HUES6 (cell line): ENCODE measurements around the gene PCBP3.

ENCODE experiments used
- H3K27ac ChIP-seq: 2 replicates; pipeline ENCODE4 v1.7.0; 2013; ENCODE audit warnings: low read depth, mild to moderate bottlenecking, low read length, inconsistent platforms
- H3K27me3 ChIP-seq: 2 replicates; pipeline ENCODE4 v1.6.1; 2013; ENCODE audit warnings: low read length; ENCODE audit not compliant: control insufficient read depth, insufficient read depth
- H3K36me3 ChIP-seq: 2 replicates; pipeline ENCODE4 v1.6.1; 2013; ENCODE audit warnings: low read length; ENCODE audit not compliant: control insufficient read depth, insufficient read depth
- H3K4me1 ChIP-seq: 2 replicates; pipeline ENCODE4 v1.6.1; 2013; ENCODE audit warnings: low read length; ENCODE audit not compliant: control insufficient read depth, insufficient read depth
- H3K4me3 ChIP-seq: 2 replicates; pipeline ENCODE4 v1.5.1; 2013; ENCODE audit warnings: low read depth, low read length
- H3K9ac ChIP-seq: one replicate; pipeline ENCODE4 v1.6.1; 2013; ENCODE audit warnings: mild to moderate bottlenecking, low read length
- H3K9me3 ChIP-seq: 2 replicates; pipeline ENCODE4 v1.6.1; 2013; ENCODE audit warnings: low read depth, low read length; ENCODE audit not compliant: control insufficient read depth, insufficient read depth

The PCBP3 gene

DNA sequence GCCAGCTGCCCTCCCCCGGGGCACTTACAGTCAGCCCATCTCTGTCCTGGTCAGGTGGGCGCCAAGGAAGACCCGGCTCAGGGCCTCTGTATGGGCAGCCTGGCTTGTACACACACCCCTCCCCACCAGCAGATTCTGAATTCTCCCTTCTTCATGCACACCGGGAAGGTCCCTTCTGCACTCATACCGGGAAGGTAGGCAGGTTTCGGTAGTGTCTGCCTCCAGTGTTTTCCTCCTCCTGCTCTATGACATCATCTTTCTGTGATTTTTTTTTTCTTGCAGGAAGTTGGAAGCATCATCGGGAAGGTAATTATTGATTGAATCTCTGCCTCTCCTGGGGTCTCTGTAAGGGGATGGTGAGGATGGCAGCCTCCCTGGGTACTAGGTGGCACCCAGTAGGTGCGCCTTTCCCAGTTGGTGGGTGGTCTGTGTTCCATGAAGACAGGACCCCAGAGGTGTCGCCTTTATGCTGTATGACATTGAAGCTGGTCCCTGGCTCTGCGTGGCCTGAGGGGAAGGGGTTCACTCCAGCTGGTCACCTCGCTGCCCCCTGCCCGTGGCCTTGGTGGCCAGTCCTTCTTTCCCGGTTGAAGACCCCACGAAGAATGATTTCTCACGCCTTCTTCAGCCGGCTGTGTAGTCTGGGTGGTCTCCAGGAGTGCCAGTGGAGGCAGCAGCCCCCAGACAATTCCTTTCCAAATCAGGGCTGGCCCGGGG lies 255.9 kb downstream of the PCBP3 start:
- Histone ChIP-seq H3K4me3 (no peak overlapping the region), H3K27ac (no peak overlapping the region), H3K4me1 (no peaks in the 10 kb centered on the region), H3K27me3 (no peaks in the 10 kb centered on the region; the same call in 1 of the 2 replicates), H3K9ac (no peak overlapping the region), H3K9me3 (no peaks in the 10 kb centered on the region), H3K36me3 (no peaks in the 10 kb centered on the region)

DNA sequence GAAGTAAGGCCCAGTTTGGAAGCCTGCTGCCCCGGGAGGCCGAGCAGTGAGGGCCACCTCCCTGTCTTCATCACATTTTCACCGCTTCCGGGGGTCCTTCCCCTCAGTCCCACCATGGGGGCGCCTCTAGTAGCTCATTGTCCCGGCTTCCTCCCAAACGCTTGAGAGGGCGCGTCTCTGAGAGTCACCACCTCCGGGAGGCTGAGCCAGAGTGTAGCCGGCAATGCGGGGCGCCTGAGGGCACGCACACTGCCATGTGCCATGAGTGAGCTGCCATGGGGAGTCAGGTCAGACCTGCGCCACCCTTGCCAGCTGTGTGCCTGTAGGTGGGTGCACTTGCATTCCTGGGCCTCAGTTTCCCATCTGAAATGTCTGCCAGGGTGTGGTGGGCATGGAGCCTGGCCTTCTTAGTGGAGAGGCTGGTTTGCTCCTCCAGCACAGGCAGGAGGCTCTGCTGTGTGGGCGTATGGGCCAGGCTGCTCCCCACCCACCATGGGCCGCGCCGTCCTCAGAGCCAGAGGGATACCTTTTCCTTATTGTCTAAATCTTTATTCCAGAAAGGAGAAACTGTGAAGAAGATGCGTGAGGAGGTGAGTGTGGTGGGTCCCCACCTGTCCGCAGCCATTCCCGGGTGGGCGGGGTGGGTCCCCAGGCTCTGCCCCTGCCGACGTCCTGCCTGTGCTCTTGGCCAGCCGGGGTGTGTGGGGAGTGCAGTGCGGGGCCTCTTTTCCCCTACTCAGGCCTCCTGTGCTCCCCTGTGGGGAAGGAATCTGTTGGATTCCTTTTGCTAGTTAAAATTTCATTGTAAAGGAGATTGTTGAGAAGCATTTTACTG lies 256.7 kb downstream of the PCBP3 start:
- Histone ChIP-seq H3K9ac (no peak overlapping the region), H3K4me3 (no peak overlapping the region), H3K4me1 (no peaks in the 10 kb centered on the region), H3K36me3 (no peaks in the 10 kb centered on the region), H3K27me3 (no peaks in the 10 kb centered on the region; the same call in 1 of the 2 replicates), H3K27ac (no peak overlapping the region), H3K9me3 (no peaks in the 10 kb centered on the region)

DNA sequence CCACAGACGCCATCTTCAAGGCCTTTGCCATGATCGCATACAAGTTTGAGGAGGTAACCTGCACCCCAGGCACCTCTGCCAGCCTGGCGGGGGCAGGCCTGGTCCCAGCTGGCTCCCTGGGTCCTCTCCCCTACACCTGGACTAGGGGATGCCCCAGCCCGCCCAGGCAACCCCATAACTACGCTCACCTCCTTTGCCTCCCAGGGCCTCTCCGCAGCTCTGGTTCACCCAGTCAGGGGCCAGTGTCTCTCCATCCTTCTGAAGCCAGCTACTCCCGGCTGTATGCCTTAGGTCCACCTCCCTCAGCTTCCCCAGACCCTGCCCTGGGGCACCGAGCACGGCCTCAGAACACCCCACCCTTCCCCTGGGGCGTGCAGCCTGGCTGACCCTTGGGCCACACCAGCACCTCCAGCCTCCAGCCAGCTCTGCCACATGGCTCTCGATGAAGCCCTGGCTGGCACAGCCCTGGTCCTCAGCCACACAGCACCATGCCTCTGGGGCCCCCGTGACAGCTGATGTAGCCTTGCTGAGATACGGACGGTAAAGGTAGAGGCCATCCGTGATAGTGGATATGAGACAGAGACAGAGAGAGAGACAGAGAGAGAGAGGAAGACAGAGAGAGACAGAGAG lies 257.7 kb downstream of the PCBP3 start:
- Histone ChIP-seq H3K27ac (no peak overlapping the region), H3K9ac (no peak overlapping the region), H3K9me3 (no peaks in the 10 kb centered on the region), H3K36me3 (no peaks in the 10 kb centered on the region), H3K4me1 (no peaks in the 10 kb centered on the region), H3K4me3 (no peak overlapping the region), H3K27me3 (no peaks in the 10 kb centered on the region; the same call in 1 of the 2 replicates)

DNA sequence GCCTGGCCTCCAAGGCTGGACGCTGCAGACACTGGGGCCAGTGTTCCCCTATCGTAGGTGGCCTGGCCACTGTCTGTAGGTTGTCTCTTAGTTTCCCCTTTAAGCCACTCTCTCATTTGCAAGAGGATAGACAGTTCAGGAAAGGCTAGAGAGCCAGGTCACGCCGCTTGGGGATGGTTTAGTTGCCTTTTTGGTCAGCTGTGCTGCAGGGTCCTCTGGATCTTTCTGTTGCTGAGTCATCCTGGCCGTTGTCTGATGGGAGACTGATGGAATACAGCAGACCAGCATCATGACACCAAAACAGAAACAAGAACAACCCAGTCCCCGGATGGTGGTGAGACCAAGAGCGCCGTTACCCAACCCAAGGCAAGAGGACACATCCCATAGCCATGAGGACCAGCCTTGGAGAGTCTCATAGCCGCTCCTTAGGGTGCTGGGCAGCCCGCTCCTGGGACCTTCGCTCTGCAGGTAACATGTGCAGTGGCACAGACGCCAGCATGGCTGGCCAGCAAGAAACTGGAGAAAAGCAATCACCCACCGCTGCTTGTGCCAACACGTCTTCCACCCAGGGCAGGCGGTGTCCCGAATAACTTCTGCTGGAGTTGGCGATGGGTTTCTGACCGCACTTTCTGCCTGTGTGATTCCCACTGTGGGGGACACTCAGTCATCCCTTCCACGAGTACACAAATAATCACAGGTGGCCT lies 258.9 kb downstream of the PCBP3 start:
- H3K9ac ChIP-seq, result no peak overlapping the region
- H3K9me3 ChIP-seq, result no peaks in the 10 kb centered on the region
- H3K4me1 ChIP-seq, result no peaks in the 10 kb centered on the region
- H3K4me3 ChIP-seq, result no peak overlapping the region
- H3K27ac ChIP-seq, result no peak overlapping the region
- no peaks in the 10 kb centered on the region for H3K36me3 ChIP-seq
- H3K27me3 ChIP-seq, result no peaks in the 10 kb centered on the region; the same call in 1 of the 2 replicates

DNA sequence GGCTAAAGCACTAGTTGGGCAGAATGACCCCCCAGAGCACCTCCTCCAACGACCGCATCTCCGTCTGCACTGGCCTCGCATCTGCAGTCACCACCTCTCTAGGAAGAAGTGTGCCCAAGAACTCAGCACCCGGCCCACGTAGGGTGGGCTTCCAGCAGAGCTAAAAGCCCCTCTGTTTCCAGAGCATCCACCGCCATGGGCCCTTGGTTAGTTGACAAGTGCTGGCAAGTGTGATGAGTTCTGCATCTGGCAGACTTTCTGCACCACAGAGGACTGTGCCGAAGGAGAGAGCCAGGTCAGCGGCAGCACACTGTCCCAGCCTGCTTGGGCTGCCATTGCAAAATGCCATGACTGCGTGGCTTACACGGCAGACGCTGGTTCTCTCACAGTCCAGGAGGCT lies 261.7 kb downstream of the PCBP3 start:
- no peak overlapping the region for H3K9ac ChIP-seq
- no peaks in the 10 kb centered on the region for H3K27me3 ChIP-seq
- no peak overlapping the region for H3K4me3 ChIP-seq
- no peaks in the 10 kb centered on the region for H3K9me3 ChIP-seq
- no peaks in the 10 kb centered on the region for H3K36me3 ChIP-seq
- no peaks in the 10 kb centered on the region for H3K4me1 ChIP-seq
- H3K27ac ChIP-seq, result no peak overlapping the region

DNA sequence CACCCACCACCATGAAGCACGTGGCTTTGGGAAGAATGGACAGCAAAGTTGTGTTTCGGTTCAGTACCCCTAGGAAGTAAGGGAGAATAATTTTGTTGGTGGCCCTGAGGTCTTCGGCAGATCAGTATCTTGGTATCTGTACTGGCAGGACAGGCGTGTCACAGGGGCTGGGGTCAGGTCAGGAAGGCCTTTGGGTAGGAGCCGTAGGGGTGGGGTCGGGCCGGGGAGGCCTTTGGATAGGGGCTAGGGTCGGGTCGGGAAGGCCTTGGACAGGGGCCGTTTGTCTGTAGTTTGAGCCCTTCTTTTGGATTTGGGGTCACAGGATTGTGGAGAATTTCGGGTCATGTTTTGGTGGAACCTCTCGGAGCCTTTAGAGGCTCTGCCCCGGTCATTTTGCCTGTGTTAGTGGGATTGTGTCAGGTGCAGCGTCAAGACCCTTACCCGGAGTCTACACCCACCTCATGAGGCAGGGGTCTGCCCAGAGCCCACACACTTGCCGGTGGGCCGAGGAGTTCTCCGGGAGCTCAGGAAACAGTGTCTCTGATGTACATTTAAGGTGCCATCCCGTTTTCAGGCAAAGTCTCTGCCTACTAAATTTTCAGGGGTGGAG lies 262.8 kb downstream of the PCBP3 start:
- no peaks in the 10 kb centered on the region for H3K27me3 ChIP-seq
- H3K9me3 ChIP-seq, result no peaks in the 10 kb centered on the region
- no peaks in the 10 kb centered on the region for H3K36me3 ChIP-seq
- no peak overlapping the region for H3K9ac ChIP-seq
- H3K4me1 ChIP-seq, result no peaks in the 10 kb centered on the region
- no peak overlapping the region for H3K4me3 ChIP-seq
- no peak overlapping the region for H3K27ac ChIP-seq

DNA sequence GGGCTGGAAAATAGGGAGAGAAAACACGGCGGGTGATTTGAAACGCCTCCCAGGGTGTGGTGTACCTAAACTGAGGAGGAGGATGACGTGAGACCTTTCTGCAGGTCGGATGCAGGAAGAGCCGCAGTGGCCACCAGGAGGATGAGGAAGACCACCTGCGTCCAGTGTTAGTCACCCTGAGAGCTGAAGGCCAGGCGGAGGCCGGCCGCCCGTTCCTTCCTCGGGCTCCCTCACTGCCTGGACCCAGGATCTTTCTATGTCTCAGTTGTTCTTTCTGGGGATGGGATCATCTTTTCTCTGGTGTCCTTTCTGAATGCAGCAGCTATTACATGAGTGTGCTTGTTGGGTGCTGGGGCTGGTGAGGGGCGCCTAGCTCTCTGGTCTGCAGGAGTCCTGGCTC lies 263.3 kb downstream of the PCBP3 start:
- H3K4me3 ChIP-seq, result no peak overlapping the region
- no peak overlapping the region for H3K9ac ChIP-seq
- no peaks in the 10 kb centered on the region for H3K27me3 ChIP-seq
- no peaks in the 10 kb centered on the region for H3K36me3 ChIP-seq
- H3K27ac ChIP-seq, result no peak overlapping the region
- no peaks in the 10 kb centered on the region for H3K4me1 ChIP-seq
- no peaks in the 10 kb centered on the region for H3K9me3 ChIP-seq

DNA sequence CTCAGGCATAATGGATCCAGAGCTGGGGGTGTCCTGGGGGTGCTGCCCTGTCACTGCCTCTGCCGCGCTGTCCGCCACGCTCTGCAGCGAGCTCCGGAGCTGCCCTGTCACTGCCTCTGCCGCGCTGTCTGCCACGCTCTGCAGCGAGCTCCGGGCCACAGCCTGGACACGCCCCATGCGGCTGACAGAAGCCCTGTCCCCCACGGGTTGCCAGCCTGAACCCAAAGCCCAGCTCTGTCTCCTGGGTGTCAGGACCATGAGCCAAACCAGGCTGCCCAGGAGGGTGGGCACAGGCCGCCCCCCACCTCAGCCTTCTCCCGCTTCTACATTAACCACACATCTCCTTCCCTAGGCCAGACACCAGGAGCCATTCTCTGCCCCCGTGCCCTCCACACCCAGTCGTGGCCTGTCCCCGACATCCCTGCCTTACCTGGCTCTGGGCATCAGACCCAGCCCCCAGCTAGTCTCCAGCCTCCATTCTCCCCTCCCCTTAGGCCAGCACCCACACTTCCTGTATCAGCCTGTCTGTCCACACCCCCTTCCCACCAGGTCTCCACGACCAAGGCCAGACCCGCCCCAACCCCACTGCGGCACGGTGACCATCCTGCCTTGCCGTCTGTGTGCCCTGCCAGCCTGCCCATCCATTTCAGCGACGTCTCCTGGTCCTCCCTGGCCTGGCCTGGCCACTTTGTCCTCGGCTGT lies 265.2 kb downstream of the PCBP3 start:
- no peak overlapping the region for H3K9ac ChIP-seq
- H3K27ac ChIP-seq, result no peak overlapping the region
- H3K27me3 ChIP-seq, result no peaks in the 10 kb centered on the region
- H3K4me3 ChIP-seq, result no peak overlapping the region
- H3K4me1 ChIP-seq, result no peaks in the 10 kb centered on the region
- no peaks in the 10 kb centered on the region for H3K9me3 ChIP-seq
- H3K36me3 ChIP-seq, result no peaks in the 10 kb centered on the region

DNA sequence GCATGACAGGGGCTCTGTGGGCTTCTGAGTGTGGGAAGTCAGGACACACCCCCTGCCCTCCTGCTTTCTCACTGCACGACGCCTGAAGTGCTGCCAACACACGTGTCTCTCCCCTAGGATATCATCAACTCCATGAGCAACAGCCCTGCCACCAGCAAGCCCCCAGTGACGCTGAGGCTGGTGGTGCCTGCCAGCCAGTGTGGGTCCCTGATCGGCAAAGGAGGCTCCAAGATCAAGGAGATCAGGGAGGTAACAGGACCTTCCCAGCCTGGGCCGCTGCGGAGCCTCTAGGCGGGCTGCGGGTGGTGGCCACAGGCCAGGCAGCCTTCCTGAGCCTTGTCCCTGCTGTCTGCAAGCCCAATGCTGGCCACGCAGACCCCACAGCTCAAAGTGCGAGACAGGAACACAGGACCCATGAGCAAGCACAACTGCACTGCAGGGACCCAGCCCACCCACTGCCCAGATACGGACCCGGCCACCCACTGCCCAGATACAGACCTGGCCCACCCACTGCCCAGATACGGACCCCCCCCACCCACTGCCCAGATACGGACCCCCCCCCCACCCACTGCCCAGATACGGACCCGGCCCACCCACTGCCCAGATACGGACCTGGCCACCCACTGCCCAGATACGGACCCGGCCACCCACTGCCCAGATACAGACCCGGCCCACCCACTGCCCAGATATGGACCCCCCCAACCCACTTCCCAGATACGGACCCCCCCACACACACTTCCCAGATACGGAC lies 265.9 kb downstream of the PCBP3 start:
- H3K9me3 ChIP-seq, result no peaks in the 10 kb centered on the region
- H3K36me3 ChIP-seq, result no peaks in the 10 kb centered on the region
- H3K27ac ChIP-seq, result no peak overlapping the region
- no peaks in the 10 kb centered on the region for H3K4me1 ChIP-seq
- H3K4me3 ChIP-seq, result no peak overlapping the region
- H3K9ac ChIP-seq, result no peak overlapping the region
- no peaks in the 10 kb centered on the region for H3K27me3 ChIP-seq

DNA sequence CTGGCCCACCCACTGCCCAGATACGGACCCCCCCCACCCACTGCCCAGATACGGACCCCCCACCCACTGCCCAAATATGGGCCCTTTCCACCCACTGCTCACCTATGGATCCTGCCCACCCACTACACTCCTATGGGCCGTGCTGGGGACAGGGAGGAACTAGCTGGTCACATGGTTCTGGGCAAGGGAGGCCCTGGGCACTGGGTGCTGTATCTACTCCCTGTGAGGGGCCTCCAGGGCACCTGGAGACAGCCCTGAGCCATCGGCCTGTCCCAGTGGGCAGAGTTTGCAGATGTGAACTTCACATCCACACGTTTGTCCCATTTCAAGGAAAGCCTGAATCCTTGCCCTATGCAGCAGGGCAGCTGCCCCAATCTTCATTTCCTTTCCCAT lies 266.6 kb downstream of the PCBP3 start:
- Histone ChIP-seq H3K9me3 (no peaks in the 10 kb centered on the region), H3K27ac (no peak overlapping the region), H3K27me3 (no peaks in the 10 kb centered on the region), H3K4me3 (no peak overlapping the region), H3K9ac (no peak overlapping the region), H3K36me3 (no peaks in the 10 kb centered on the region), H3K4me1 (no peaks in the 10 kb centered on the region)
